ENCODE measurements around the gene NRP2.

- no peak for TF ChIP-seq RAD21 (conservative IDR thresholded peaks at IDR 0.05 in 1 of 2, IDR thresholded peaks at IDR 0.05 in 1 of 2)
- TF ChIP-seq SMC3 (IDR thresholded peaks at IDR 0.05) = no peak
- TF ChIP-seq, protein P1, sequence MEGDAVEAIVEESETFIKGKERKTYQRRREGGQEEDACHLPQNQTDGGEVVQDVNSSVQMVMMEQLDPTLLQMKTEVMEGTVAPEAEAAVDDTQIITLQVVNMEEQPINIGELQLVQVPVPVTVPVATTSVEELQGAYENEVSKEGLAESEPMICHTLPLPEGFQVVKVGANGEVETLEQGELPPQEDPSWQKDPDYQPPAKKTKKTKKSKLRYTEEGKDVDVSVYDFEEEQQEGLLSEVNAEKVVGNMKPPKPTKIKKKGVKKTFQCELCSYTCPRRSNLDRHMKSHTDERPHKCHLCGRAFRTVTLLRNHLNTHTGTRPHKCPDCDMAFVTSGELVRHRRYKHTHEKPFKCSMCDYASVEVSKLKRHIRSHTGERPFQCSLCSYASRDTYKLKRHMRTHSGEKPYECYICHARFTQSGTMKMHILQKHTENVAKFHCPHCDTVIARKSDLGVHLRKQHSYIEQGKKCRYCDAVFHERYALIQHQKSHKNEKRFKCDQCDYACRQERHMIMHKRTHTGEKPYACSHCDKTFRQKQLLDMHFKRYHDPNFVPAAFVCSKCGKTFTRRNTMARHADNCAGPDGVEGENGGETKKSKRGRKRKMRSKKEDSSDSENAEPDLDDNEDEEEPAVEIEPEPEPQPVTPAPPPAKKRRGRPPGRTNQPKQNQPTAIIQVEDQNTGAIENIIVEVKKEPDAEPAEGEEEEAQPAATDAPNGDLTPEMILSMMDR (IDR thresholded peaks at IDR 0.05) = no peak
- TF ChIP-seq MAX (IDR thresholded peaks at IDR 0.05) = no peak
- TF ChIP-seq, protein P2, sequence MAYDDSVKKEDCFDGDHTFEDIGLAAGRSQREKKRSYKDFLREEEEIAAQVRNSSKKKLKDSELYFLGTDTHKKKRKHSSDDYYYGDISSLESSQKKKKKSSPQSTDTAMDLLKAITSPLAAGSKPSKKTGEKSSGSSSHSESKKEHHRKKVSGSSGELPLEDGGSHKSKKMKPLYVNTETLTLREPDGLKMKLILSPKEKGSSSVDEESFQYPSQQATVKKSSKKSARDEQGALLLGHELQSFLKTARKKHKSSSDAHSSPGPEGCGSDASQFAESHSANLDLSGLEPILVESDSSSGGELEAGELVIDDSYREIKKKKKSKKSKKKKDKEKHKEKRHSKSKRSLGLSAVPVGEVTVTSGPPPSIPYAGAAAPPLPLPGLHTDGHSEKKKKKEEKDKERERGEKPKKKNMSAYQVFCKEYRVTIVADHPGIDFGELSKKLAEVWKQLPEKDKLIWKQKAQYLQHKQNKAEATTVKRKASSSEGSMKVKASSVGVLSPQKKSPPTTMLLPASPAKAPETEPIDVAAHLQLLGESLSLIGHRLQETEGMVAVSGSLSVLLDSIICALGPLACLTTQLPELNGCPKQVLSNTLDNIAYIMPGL (CRISPR knock-in tag; IDR thresholded peaks at IDR 0.05; ENCODE audit: borderline replicate concordance) = no peak
- TF ChIP-seq RNF2 (IDR thresholded peaks at IDR 0.05; ENCODE audit: borderline replicate concordance, low read depth) = no peak
- TF ChIP-seq USF2 (IDR thresholded peaks at IDR 0.05) = no peak
- no peak for TF ChIP-seq EHMT2 (IDR thresholded peaks at IDR 0.05; ENCODE audit: low read depth)
- no peak for TF ChIP-seq E2F6 (IDR thresholded peaks at IDR 0.05; ENCODE audit: borderline replicate concordance, low read depth)
- TF ChIP-seq POLR2A (IDR thresholded peaks at IDR 0.05; ENCODE audit: low read length) = no peak
- no peak for TF ChIP-seq SREBF2 (IDR thresholded peaks at IDR 0.05)
- no peak for TF ChIP-seq MAFK (IDR thresholded peaks at IDR 0.05; ENCODE audit: partially characterized antibody)
- no peak for TF ChIP-seq HDAC2 (IDR thresholded peaks at IDR 0.05)
- TF ChIP-seq NR3C1 (IDR thresholded peaks at IDR 0.05) = no peak
Measured at GRCh38 chr2:205835923-205836322, 153.6 kb downstream of the NRP2 start.

Measured in A549 (cell line).